ENCODE measurements around the gene NAGK. TPM values are rescaled to one million over a fixed set of nuclear protein-coding genes. Genes with fewer than 3 reads are reported as not detected.
"Not testable (repeated sequence)": the region's sequence is repeated elsewhere in the genome, so short reads cannot be mapped to it uniquely, and the experiment has no call there.

Gene NAGK
- total and polyA plus RNA-seq, 5 donors from 2014 or later, result 63.8 to 89.0 (median 80.8) TPM

- Histone ChIP-seq H3K4me3 (ENCODE audit: low read depth, low read length) (no peak overlapping the region), H3K27ac (ENCODE audit: insufficient read depth, low read length, poor library complexity, severe bottlenecking) (no peak overlapping the region), H3K36me3 (ENCODE audit: control insufficient read depth, insufficient read depth, low read length) (no peaks in the 10 kb centered on the region), H3K9me3 (ENCODE audit: control insufficient read depth in 2 of 2, low read length in 2 of 2) (no peaks in the 10 kb centered on the region), H3K4me1 (ENCODE audit: control insufficient read depth, insufficient read depth, low read length, poor library complexity, severe bottlenecking) (no peaks in the 10 kb centered on the region), H3K27me3 (ENCODE audit: control insufficient read depth, insufficient read depth, low read length) (no peaks in the 10 kb centered on the region)
- ATAC-seq (ENCODE audit: low read depth in 2 of 2), result no peak
- Mint-ChIP-seq H3K9me3 (no peaks in the 10 kb centered on the region), H3K36me3 (no peaks in the 10 kb centered on the region), H3K27me3 (peaks cover 18% of the 10 kb centered on the region), H3K27ac (no peak overlapping the region), H3K4me1 (peaks cover 0 to 10% (median 4%) of the 10 kb centered on the region in 4 donors), H3K4me3 (no peak overlapping the region)
- no peak for DNase-seq
Observed at GRCh38 chr2:71102981-71103681, 34.7 kb downstream of the NAGK start.

- H3K9me3 Mint-ChIP-seq, result no peaks in the 10 kb centered on the region
- no peaks in the 10 kb centered on the region for H3K36me3 ChIP-seq (ENCODE audit: control insufficient read depth, insufficient read depth, low read length)
- H3K36me3 Mint-ChIP-seq, result peaks cover 1% of the 10 kb centered on the region
- no peak overlapping the region for H3K4me3 Mint-ChIP-seq
- no peaks in the 10 kb centered on the region for H3K9me3 ChIP-seq (ENCODE audit: control insufficient read depth in 2 of 2, low read length in 2 of 2)
- no peaks in the 10 kb centered on the region for H3K4me1 ChIP-seq (ENCODE audit: control insufficient read depth, insufficient read depth, low read length, poor library complexity, severe bottlenecking)
- H3K4me3 ChIP-seq (ENCODE audit: low read depth, low read length), result no peak overlapping the region
- no peak overlapping the region for H3K27ac Mint-ChIP-seq
- H3K27me3 Mint-ChIP-seq, result peaks cover 17% of the 10 kb centered on the region
- H3K27ac ChIP-seq (ENCODE audit: insufficient read depth, low read length, poor library complexity, severe bottlenecking), result no peak overlapping the region
- H3K4me1 Mint-ChIP-seq, result peaks cover 0 to 10% (median 4%) of the 10 kb centered on the region in 4 donors
- ATAC-seq (ENCODE audit: low read depth in 2 of 2), result no peak
- DNase-seq, result no peak
- H3K27me3 ChIP-seq (ENCODE audit: control insufficient read depth, insufficient read depth, low read length), result no peaks in the 10 kb centered on the region
Observed at GRCh38 chr2:71103809-71104208, 35.4 kb downstream of the NAGK start.

GRCh38 chr2:71106463-71106862 is 38.0 kb downstream of the NAGK start:
- not testable (repeated sequence) for H3K27me3 ChIP-seq (ENCODE audit: control insufficient read depth, insufficient read depth, low read length); H3K4me3 Mint-ChIP-seq; H3K4me1 Mint-ChIP-seq; H3K4me1 ChIP-seq (ENCODE audit: control insufficient read depth, insufficient read depth, low read length, poor library complexity, severe bottlenecking); H3K27me3 Mint-ChIP-seq; DNase-seq; H3K9me3 Mint-ChIP-seq; H3K4me3 ChIP-seq (ENCODE audit: low read depth, low read length); H3K9me3 ChIP-seq (ENCODE audit: control insufficient read depth in 2 of 2, low read length in 2 of 2); H3K27ac ChIP-seq (ENCODE audit: insufficient read depth, low read length, poor library complexity, severe bottlenecking); H3K27ac Mint-ChIP-seq; ATAC-seq (ENCODE audit: low read depth in 2 of 2)
- peaks cover 11% of the 10 kb centered on the region for H3K36me3 Mint-ChIP-seq
- H3K36me3 ChIP-seq (ENCODE audit: control insufficient read depth, insufficient read depth, low read length), result peaks cover 10% of the 10 kb centered on the region

- H3K36me3 ChIP-seq (ENCODE audit: control insufficient read depth, insufficient read depth, low read length), result peaks cover 10% of the 10 kb centered on the region
- DNase-seq (no peak), ATAC-seq (ENCODE audit: low read depth in 2 of 2) (no peak)
- Mint-ChIP-seq H3K4me1 (peaks cover 0 to 8% (median 3%) of the 10 kb centered on the region in 4 donors), H3K9me3 (peaks cover 0 to 3% (median 0%) of the 10 kb centered on the region in 7 donors), H3K4me3 (no peak overlapping the region), H3K27ac (no peak overlapping the region), H3K36me3 (peaks cover 14% of the 10 kb centered on the region), H3K27me3 (no peaks in the 10 kb centered on the region)
- H3K9me3 ChIP-seq (ENCODE audit: control insufficient read depth in 2 of 2, low read length in 2 of 2), result no peaks in the 10 kb centered on the region
- H3K27me3 ChIP-seq (ENCODE audit: control insufficient read depth, insufficient read depth, low read length), result no peaks in the 10 kb centered on the region
- no peak overlapping the region for H3K4me3 ChIP-seq (ENCODE audit: low read depth, low read length)
- H3K27ac ChIP-seq (ENCODE audit: insufficient read depth, low read length, poor library complexity, severe bottlenecking), result no peak overlapping the region
- H3K4me1 ChIP-seq (ENCODE audit: control insufficient read depth, insufficient read depth, low read length, poor library complexity, severe bottlenecking), result no peaks in the 10 kb centered on the region
Observed at GRCh38 chr2:71108091-71108490, 39.6 kb downstream of the NAGK start.

- Mint-ChIP-seq H3K27me3 (no peaks in the 10 kb centered on the region), H3K36me3 (peaks cover 35% of the 10 kb centered on the region), H3K27ac (no peak overlapping the region), H3K4me3 (no peak overlapping the region), H3K4me1 (peaks cover 2 to 11% (median 6%) of the 10 kb centered on the region in 4 donors), H3K9me3 (peaks cover 0 to 3% (median 0%) of the 10 kb centered on the region in 7 donors)
- Histone ChIP-seq H3K4me1 (ENCODE audit: control insufficient read depth, insufficient read depth, low read length, poor library complexity, severe bottlenecking) (no peaks in the 10 kb centered on the region), H3K27ac (ENCODE audit: insufficient read depth, low read length, poor library complexity, severe bottlenecking) (no peak overlapping the region), H3K27me3 (ENCODE audit: control insufficient read depth, insufficient read depth, low read length) (no peaks in the 10 kb centered on the region), H3K36me3 (ENCODE audit: control insufficient read depth, insufficient read depth, low read length) (peaks cover 18% of the 10 kb centered on the region), H3K4me3 (ENCODE audit: low read depth, low read length) (no peak overlapping the region), H3K9me3 (ENCODE audit: control insufficient read depth in 2 of 2, low read length in 2 of 2) (no peaks in the 10 kb centered on the region)
- no peak for DNase-seq
- no peak for ATAC-seq (ENCODE audit: low read depth in 2 of 2)
Observed at GRCh38 chr2:71113843-71114242, 45.4 kb downstream of the NAGK start.

- Histone ChIP-seq H3K27me3 (ENCODE audit: control insufficient read depth, insufficient read depth, low read length) (no peaks in the 10 kb centered on the region), H3K36me3 (ENCODE audit: control insufficient read depth, insufficient read depth, low read length) (peaks cover 16% of the 10 kb centered on the region), H3K27ac (ENCODE audit: insufficient read depth, low read length, poor library complexity, severe bottlenecking) (no peak overlapping the region), H3K9me3 (ENCODE audit: control insufficient read depth in 2 of 2, low read length in 2 of 2) (no peaks in the 10 kb centered on the region), H3K4me3 (ENCODE audit: low read depth, low read length) (no peak overlapping the region), H3K4me1 (ENCODE audit: control insufficient read depth, insufficient read depth, low read length, poor library complexity, severe bottlenecking) (no peaks in the 10 kb centered on the region)
- Mint-ChIP-seq H3K4me3 (no peak overlapping the region), H3K4me1 (peaks cover 4 to 7% (median 6%) of the 10 kb centered on the region in 4 donors), H3K36me3 (peaks cover 35% of the 10 kb centered on the region), H3K9me3 (no peaks in the 10 kb centered on the region), H3K27ac (no peak overlapping the region), H3K27me3 (no peaks in the 10 kb centered on the region)
- DNase-seq, result no peak
- no peak for ATAC-seq (ENCODE audit: low read depth in 2 of 2)
Observed at GRCh38 chr2:71117063-71117462, 48.6 kb downstream of the NAGK start.

GRCh38 chr2:71120195-71120594 is 51.7 kb downstream of the NAGK start:
- H3K27ac Mint-ChIP-seq, result no peak overlapping the region
- H3K27ac ChIP-seq (ENCODE audit: insufficient read depth, low read length, poor library complexity, severe bottlenecking), result no peak overlapping the region
- no peaks in the 10 kb centered on the region for H3K27me3 ChIP-seq (ENCODE audit: control insufficient read depth, insufficient read depth, low read length)
- no peak for ATAC-seq (ENCODE audit: low read depth in 2 of 2)
- H3K9me3 ChIP-seq (ENCODE audit: control insufficient read depth in 2 of 2, low read length in 2 of 2), result no peaks in the 10 kb centered on the region
- no peak overlapping the region for H3K4me3 ChIP-seq (ENCODE audit: low read depth, low read length)
- no peaks in the 10 kb centered on the region for H3K27me3 Mint-ChIP-seq
- H3K9me3 Mint-ChIP-seq, result no peaks in the 10 kb centered on the region
- DNase-seq, result no peak
- H3K4me3 Mint-ChIP-seq, result no peak overlapping the region
- H3K4me1 Mint-ChIP-seq, result peaks cover 0 to 6% (median 2%) of the 10 kb centered on the region in 4 donors
- H3K4me1 ChIP-seq (ENCODE audit: control insufficient read depth, insufficient read depth, low read length, poor library complexity, severe bottlenecking), result no peaks in the 10 kb centered on the region
- H3K36me3 ChIP-seq (ENCODE audit: control insufficient read depth, insufficient read depth, low read length), result peaks cover 25% of the 10 kb centered on the region
- H3K36me3 Mint-ChIP-seq, result peaks cover 32% of the 10 kb centered on the region

GRCh38 chr2:71121479-71121878 is 53.0 kb downstream of the NAGK start:
- no peak for ATAC-seq (ENCODE audit: low read depth in 2 of 2)
- Mint-ChIP-seq H3K4me1 (peaks cover 0 to 8% (median 3%) of the 10 kb centered on the region in 4 donors), H3K4me3 (no peak overlapping the region), H3K36me3 (peaks cover 32% of the 10 kb centered on the region), H3K27me3 (no peaks in the 10 kb centered on the region), H3K27ac (no peak overlapping the region), H3K9me3 (no peaks in the 10 kb centered on the region)
- Histone ChIP-seq H3K4me1 (ENCODE audit: control insufficient read depth, insufficient read depth, low read length, poor library complexity, severe bottlenecking) (no peaks in the 10 kb centered on the region), H3K27me3 (ENCODE audit: control insufficient read depth, insufficient read depth, low read length) (no peaks in the 10 kb centered on the region), H3K36me3 (ENCODE audit: control insufficient read depth, insufficient read depth, low read length) (peaks cover 25% of the 10 kb centered on the region), H3K27ac (ENCODE audit: insufficient read depth, low read length, poor library complexity, severe bottlenecking) (no peak overlapping the region), H3K9me3 (ENCODE audit: control insufficient read depth in 2 of 2, low read length in 2 of 2) (no peaks in the 10 kb centered on the region), H3K4me3 (ENCODE audit: low read depth, low read length) (no peak overlapping the region)
- no peak for DNase-seq
